ENCODE measurements around the gene TRMT11. TPM values are rescaled to one million over a fixed set of nuclear protein-coding genes. Genes with fewer than 3 reads are reported as not detected.

The TRMT11 gene
- polyA plus RNA-seq, 3 donors: 2.1 to 3.3 (median 2.1) TPM

DNA sequence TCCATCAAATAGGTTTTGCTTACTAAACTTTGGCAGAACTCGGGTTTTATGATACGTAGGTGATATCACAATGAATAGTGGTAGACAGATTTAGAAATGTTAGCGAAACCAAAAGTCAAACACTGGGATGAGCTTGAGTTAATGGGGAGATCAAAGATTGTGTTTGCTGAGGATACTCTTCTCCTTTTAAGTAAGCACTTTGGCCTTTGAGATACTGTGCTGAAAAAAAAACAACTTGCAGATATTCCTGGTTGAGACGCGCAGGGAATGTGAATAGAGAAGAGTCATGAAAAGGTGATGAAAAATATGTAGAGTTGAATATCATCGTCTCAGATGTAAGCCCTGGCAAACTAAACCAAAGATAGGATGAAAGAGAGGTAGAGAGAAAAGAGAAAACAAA is 48.3 kb downstream of the TRMT11 start:
- peaks cover 28 to 35% of the 10 kb centered on the region in 2 donors for H3K36me3 Mint-ChIP-seq
- Histone ChIP-seq H3K9ac (ENCODE audit: insufficient read depth, low read length, poor library complexity, severe bottlenecking) (no peak overlapping the region), H3K79me2 (ENCODE audit: insufficient read depth, low read length) (no peaks in the 10 kb centered on the region), H3K4me3 (replicated peaks in 1 of 3; ENCODE audit: low read depth in 2 of 3, low read length in 3 of 3) (no peak overlapping the region), H3K36me3 (replicated peaks in 1 of 2; ENCODE audit: control insufficient read depth in 1 of 2, insufficient read depth in 2 of 2, low read length in 2 of 2) (peaks cover 0 to 4% of the 10 kb centered on the region in 2 donors), H3K27me3 (ENCODE audit: control insufficient read depth in 2 of 2, insufficient read depth in 2 of 2, low read length in 2 of 2) (no peaks in the 10 kb centered on the region), H3K4me1 (ENCODE audit: control insufficient read depth in 1 of 2, insufficient read depth in 2 of 2, low read length in 2 of 2) (no peaks in the 10 kb centered on the region), H3K4me2 (replicated peaks; ENCODE audit: extremely low read depth, low read length, poor library complexity, severe bottlenecking) (no peak overlapping the region), H3K9me3 (replicated peaks in 1 of 2; ENCODE audit: control insufficient read depth in 1 of 2, insufficient read depth in 1 of 2, low read length in 2 of 2) (no peaks in the 10 kb centered on the region), H2AFZ (ENCODE audit: insufficient read depth, low read depth, low read length, poor library complexity, severe bottlenecking) (no peak overlapping the region), H4K20me1 (ENCODE audit: insufficient read depth, low read length) (no peaks in the 10 kb centered on the region), H3K27ac (ENCODE audit: low read depth in 1 of 2, low read length in 2 of 2) (no peak overlapping the region)
- H3K4me3 Mint-ChIP-seq: no peak overlapping the region
- H3K27ac Mint-ChIP-seq: no peak overlapping the region
- intact Hi-C loops (cut with micrococcal nuclease): no loop called here
- WGBS (ENCODE audit: insufficient coverage): 97% methylated on average over 6 of the region's 6 CpGs
- H3K4me1 Mint-ChIP-seq: peaks cover 2% of the 10 kb centered on the region
- peaks cover 0 to 2% (median 0%) of the 10 kb centered on the region in 7 donors for H3K9me3 Mint-ChIP-seq
- TF ChIP-seq, protein P1, sequence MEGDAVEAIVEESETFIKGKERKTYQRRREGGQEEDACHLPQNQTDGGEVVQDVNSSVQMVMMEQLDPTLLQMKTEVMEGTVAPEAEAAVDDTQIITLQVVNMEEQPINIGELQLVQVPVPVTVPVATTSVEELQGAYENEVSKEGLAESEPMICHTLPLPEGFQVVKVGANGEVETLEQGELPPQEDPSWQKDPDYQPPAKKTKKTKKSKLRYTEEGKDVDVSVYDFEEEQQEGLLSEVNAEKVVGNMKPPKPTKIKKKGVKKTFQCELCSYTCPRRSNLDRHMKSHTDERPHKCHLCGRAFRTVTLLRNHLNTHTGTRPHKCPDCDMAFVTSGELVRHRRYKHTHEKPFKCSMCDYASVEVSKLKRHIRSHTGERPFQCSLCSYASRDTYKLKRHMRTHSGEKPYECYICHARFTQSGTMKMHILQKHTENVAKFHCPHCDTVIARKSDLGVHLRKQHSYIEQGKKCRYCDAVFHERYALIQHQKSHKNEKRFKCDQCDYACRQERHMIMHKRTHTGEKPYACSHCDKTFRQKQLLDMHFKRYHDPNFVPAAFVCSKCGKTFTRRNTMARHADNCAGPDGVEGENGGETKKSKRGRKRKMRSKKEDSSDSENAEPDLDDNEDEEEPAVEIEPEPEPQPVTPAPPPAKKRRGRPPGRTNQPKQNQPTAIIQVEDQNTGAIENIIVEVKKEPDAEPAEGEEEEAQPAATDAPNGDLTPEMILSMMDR (IDR thresholded peaks at IDR 0.05): no peak
- DNase-seq: no peak
- no peaks in the 10 kb centered on the region for H3K27me3 Mint-ChIP-seq (ENCODE audit: low read depth in 3 of 3)

DNA sequence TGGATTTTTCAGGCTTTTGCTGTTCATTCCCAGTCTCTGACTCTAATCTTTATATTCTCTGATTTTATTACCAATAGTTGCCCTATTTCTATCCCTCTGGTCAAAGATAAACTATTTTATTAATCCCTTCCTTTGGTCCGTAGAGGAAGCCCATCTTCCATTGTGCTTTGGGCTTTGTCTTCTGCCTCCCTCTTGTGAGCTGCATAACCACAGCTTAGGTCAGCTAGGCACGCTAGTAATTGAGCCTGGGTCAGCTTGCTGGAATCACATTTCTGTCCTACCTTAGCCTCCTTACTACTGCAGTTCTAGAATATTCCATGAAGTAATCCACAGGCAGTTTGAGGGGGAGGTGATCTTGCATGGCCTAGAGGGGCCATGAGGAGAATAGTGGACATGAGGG is 49.4 kb downstream of the TRMT11 start:
- no peak overlapping the region for H3K27ac Mint-ChIP-seq
- H3K36me3 Mint-ChIP-seq: peaks cover 29 to 37% of the 10 kb centered on the region in 2 donors

More for the DNA sequence above, 49.4 kb downstream of the TRMT11 start:
- no peaks in the 10 kb centered on the region for H3K79me2 ChIP-seq (ENCODE audit: insufficient read depth, low read length)
- WGBS (ENCODE audit: insufficient coverage): 100% methylated on average over 1 of the region's 2 CpGs
- H3K4me3 ChIP-seq (replicated peaks in 1 of 3; ENCODE audit: low read depth in 2 of 3, low read length in 3 of 3): no peak overlapping the region
- Mint-ChIP-seq H3K27me3 (ENCODE audit: low read depth in 3 of 3) (no peaks in the 10 kb centered on the region), H3K4me3 (no peak overlapping the region), H3K4me1 (peaks cover 10% of the 10 kb centered on the region), H3K9me3 (peaks cover 0 to 2% (median 0%) of the 10 kb centered on the region in 7 donors)
- intact Hi-C loops (cut with micrococcal nuclease): no loop called here
- H3K27me3 ChIP-seq (ENCODE audit: control insufficient read depth in 2 of 2, insufficient read depth in 2 of 2, low read length in 2 of 2): no peaks in the 10 kb centered on the region
- H3K27ac ChIP-seq (ENCODE audit: low read depth in 1 of 2, low read length in 2 of 2): no peak overlapping the region
- no peak overlapping the region for H3K9ac ChIP-seq (ENCODE audit: insufficient read depth, low read length, poor library complexity, severe bottlenecking)
- no peaks in the 10 kb centered on the region for H3K9me3 ChIP-seq (replicated peaks in 1 of 2; ENCODE audit: control insufficient read depth in 1 of 2, insufficient read depth in 1 of 2, low read length in 2 of 2)
- H3K36me3 ChIP-seq (replicated peaks in 1 of 2; ENCODE audit: control insufficient read depth in 1 of 2, insufficient read depth in 2 of 2, low read length in 2 of 2): peaks cover 0 to 4% of the 10 kb centered on the region in 2 donors
- H3K4me1 ChIP-seq (ENCODE audit: control insufficient read depth in 1 of 2, insufficient read depth in 2 of 2, low read length in 2 of 2): peaks cover 5 to 6% of the 10 kb centered on the region in 2 donors
- H3K4me2 ChIP-seq (replicated peaks; ENCODE audit: extremely low read depth, low read length, poor library complexity, severe bottlenecking): no peak overlapping the region
- H4K20me1 ChIP-seq (ENCODE audit: insufficient read depth, low read length): no peaks in the 10 kb centered on the region
- TF ChIP-seq, protein P1 (IDR thresholded peaks at IDR 0.05): no peak
- no peak overlapping the region for H2AFZ ChIP-seq (ENCODE audit: insufficient read depth, low read depth, low read length, poor library complexity, severe bottlenecking)
- no peak for DNase-seq
